CD14-positive monocyte (primary cell): ENCODE data around the gene SFT2D3. TPM values are rescaled to one million over a fixed set of nuclear protein-coding genes. Genes with fewer than 3 reads are reported as not detected.
A peak's percentile ranks its signal among the peaks of the same experiment; 100 is the strongest.

Experiments
- DNase-seq, 3 donors: peaks; one replicate each; pipeline ENCODE4 v3.0.0-alpha.2; 2011 to 2022
- H2AFZ ChIP-seq: 2 replicates; pipeline ENCODE4 v1.6.0; 2012; ENCODE audit warnings: mild to moderate bottlenecking, low read depth, low read length, inconsistent platforms; ENCODE audit not compliant: insufficient read depth, poor library complexity, severe bottlenecking
- H3K27ac ChIP-seq, 2 donors: 1 replicate in 1 of 2; 2 replicates in 1 of 2; pipeline ENCODE4 v1.5.1; 2012 to 2013; ENCODE audit warnings: low read length in 2 of 2, control low read depth in 1 of 2, inconsistent platforms in 1 of 2, low read depth in 1 of 2, mild to moderate bottlenecking in 1 of 2
- H3K27me3 ChIP-seq, 2 donors: one replicate each; pipeline versions ENCODE4 v1.6.0 to v1.6.1; 2011 to 2013; ENCODE audit warnings: low read length in 2 of 2; ENCODE audit not compliant: control insufficient read depth in 2 of 2, insufficient read depth in 2 of 2
- H3K36me3 ChIP-seq, 2 donors: replicated peaks in 1 of 2; 1 replicate in 1 of 2; 2 replicates in 1 of 2; pipeline versions ENCODE4 v1.5.1 to v1.6.1; 2012 to 2013; ENCODE audit warnings: low read length in 2 of 2, control low read depth in 1 of 2, inconsistent platforms in 1 of 2, mild to moderate bottlenecking in 1 of 2; ENCODE audit not compliant: insufficient read depth in 2 of 2, control insufficient read depth in 1 of 2
- H3K4me1 ChIP-seq, 2 donors: 1 replicate in 1 of 2; 2 replicates in 1 of 2; pipeline versions ENCODE4 v1.5.1 to v1.6.1; 2012 to 2013; ENCODE audit warnings: low read length in 2 of 2, control low read depth in 1 of 2, inconsistent platforms in 1 of 2, mild to moderate bottlenecking in 1 of 2, moderate library complexity in 1 of 2; ENCODE audit not compliant: insufficient read depth in 2 of 2, control insufficient read depth in 1 of 2
- H3K4me2 ChIP-seq: replicated peaks from 2 replicates; pipeline ENCODE3; 2012; ENCODE audit warnings: low read length, moderate library complexity, mild to moderate bottlenecking; ENCODE audit not compliant: poor library complexity, severe bottlenecking; ENCODE audit errors: extremely low read depth
- H3K4me3 ChIP-seq, 3 experiments: fragments of 200-600 bp in 1 of 3; sonication (generic) in 1 of 3; replicated peaks in 1 of 3; 1 replicate in 2 of 3; 2 replicates in 1 of 3; pipeline ENCODE4 v1.5.1; 2011 to 2013; ENCODE audit warnings: low read length in 3 of 3, mild to moderate bottlenecking in 3 of 3, control low read depth in 2 of 3, low read depth in 2 of 3, inconsistent platforms in 1 of 3, moderate library complexity in 1 of 3
- H3K79me2 ChIP-seq: 2 replicates; pipeline ENCODE4 v1.6.0; 2012; ENCODE audit warnings: mild to moderate bottlenecking, control low read depth, inconsistent platforms, low read length, moderate library complexity; ENCODE audit not compliant: insufficient read depth
- H3K9ac ChIP-seq: 2 replicates; pipeline ENCODE4 v1.6.0; 2017; ENCODE audit warnings: low read length, mild to moderate bottlenecking; ENCODE audit not compliant: insufficient read depth, poor library complexity, severe bottlenecking
- H3K9me3 ChIP-seq, 2 donors: replicated peaks in 1 of 2; 1 replicate in 1 of 2; 2 replicates in 1 of 2; pipeline versions ENCODE4 v1.5.1 to v1.6.1; 2012 to 2013; ENCODE audit warnings: low read length in 2 of 2, control low read depth in 1 of 2; ENCODE audit not compliant: control insufficient read depth in 1 of 2, insufficient read depth in 1 of 2
- H4K20me1 ChIP-seq: 2 replicates; pipeline ENCODE4 v1.6.0; 2012; ENCODE audit warnings: mild to moderate bottlenecking, low read length, control low read depth, moderate library complexity; ENCODE audit not compliant: insufficient read depth
- H3K27ac Mint-ChIP-seq, 7 donors: one replicate each; pipeline ENCODE4 v1.8.0; 2020; ENCODE audit warnings: mild to moderate bottlenecking in 7 of 7, mixed read lengths in 7 of 7, moderate library complexity in 6 of 7, inconsistent platforms in 2 of 7
- H3K27me3 Mint-ChIP-seq, 3 donors: one replicate each; pipeline ENCODE4 v1.8.0; 2021 to 2022; ENCODE audit warnings: low read depth in 3 of 3, mild to moderate bottlenecking in 3 of 3, mixed read lengths in 3 of 3, moderate library complexity in 3 of 3, inconsistent platforms in 1 of 3
- H3K36me3 Mint-ChIP-seq, 2 donors: one replicate each; pipeline ENCODE4 v1.8.0; 2020; ENCODE audit warnings: mixed read lengths in 2 of 2, inconsistent platforms in 1 of 2, mild to moderate bottlenecking in 1 of 2
- H3K4me1 Mint-ChIP-seq: one replicate; pipeline ENCODE4 v1.8.0; 2020; ENCODE audit warnings: mild to moderate bottlenecking, mixed read lengths
- H3K4me3 Mint-ChIP-seq, 2 donors: one replicate each; pipeline ENCODE4 v1.8.0; 2020; ENCODE audit warnings: mild to moderate bottlenecking in 2 of 2, mixed read lengths in 2 of 2, moderate library complexity in 1 of 2
- H3K9me3 Mint-ChIP-seq, 7 donors: one replicate each; pipeline ENCODE4 v1.8.0; 2020 to 2022; ENCODE audit warnings: mixed read lengths in 7 of 7, mild to moderate bottlenecking in 6 of 7, moderate library complexity in 6 of 7, inconsistent platforms in 2 of 7
- CTCF ChIP-seq: fragments of 200-600 bp; IDR thresholded peaks from one replicate; pipeline ENCODE4 v1.8.0; 2022; ENCODE audit warnings: antibody characterized with exemption, mild to moderate bottlenecking
- WGBS: methylation state at CpG from one replicate; pipeline ENCODE4 v1.1.5; 2013; ENCODE audit warnings: missing lambda C conversion rate; ENCODE audit not compliant: insufficient coverage; 5-methylcytosine and 5-hydroxymethylcytosine counted together
- intact Hi-C, 2 donors: fragments of 100-400 bp; cut with micrococcal nuclease; formaldehyde crosslinking; loops; one replicate each; pipeline versions ENCODE4 v1.15.0 to v1.15.1; 2023
- polyA plus RNA-seq, 3 donors: library from polyadenylated mRNA; depleted of rRNA in 1 of 3; unstranded in 2 of 3; stranded (reverse) in 1 of 3; fragments of 300-500 nt in 2 of 3; fragments of >200 nt in 1 of 3; fragmentation: Illumina TruSeq in 2 of 3; gene quantifications; 1 replicate in 2 of 3; 2 replicates in 1 of 3; pipeline ENCODE4 v1.2.3, GENCODE V29; 2012 to 2021

Gene SFT2D3
- polyA plus RNA-seq, 3 donors, result 3.8 to 4.9 TPM; not detected in 1

- intact Hi-C loops, result no loop called here
- H3K79me2 ChIP-seq, result no peaks in the 10 kb centered on the region
- no peak overlapping the region for H3K4me2 ChIP-seq
- no peak for DNase-seq
- H4K20me1 ChIP-seq, result no peaks in the 10 kb centered on the region
- no peaks in the 10 kb centered on the region for H3K36me3 ChIP-seq
- H3K4me3 Mint-ChIP-seq, result no peak overlapping the region
- H3K4me3 ChIP-seq, result no peak overlapping the region
- no peak overlapping the region for H3K27ac Mint-ChIP-seq
- peaks cover 22 to 31% (median 22%) of the 10 kb centered on the region in 3 donors for H3K27me3 Mint-ChIP-seq
- H3K9me3 Mint-ChIP-seq, result peaks cover 0 to 8% (median 0%) of the 10 kb centered on the region in 7 donors
- H3K4me1 Mint-ChIP-seq, result peaks cover 10% of the 10 kb centered on the region
- no peaks in the 10 kb centered on the region for H3K4me1 ChIP-seq
- H3K36me3 Mint-ChIP-seq, result no peaks in the 10 kb centered on the region
- no peak for TF ChIP-seq CTCF
- no peaks in the 10 kb centered on the region for H3K9me3 ChIP-seq
- H3K9ac ChIP-seq, result no peak overlapping the region
- no peak overlapping the region for H2AFZ ChIP-seq
- no peak overlapping the region for H3K27ac ChIP-seq
- peaks cover 0 to 17% of the 10 kb centered on the region in 2 donors for H3K27me3 ChIP-seq
Measured at GRCh38 chr2:127683056-127683455, 18.2 kb upstream of the SFT2D3 start.

- Mint-ChIP-seq H3K36me3 (no peaks in the 10 kb centered on the region), H3K4me1 (peaks cover 10% of the 10 kb centered on the region), H3K9me3 (peaks cover 0 to 11% (median 5%) of the 10 kb centered on the region in 7 donors), H3K27ac (peak overlapping the region in 1 of 7 donors; percentile 31), H3K4me3 (no peak overlapping the region), H3K27me3 (peaks cover 19 to 24% (median 19%) of the 10 kb centered on the region in 3 donors)
- H3K4me1 ChIP-seq, result no peaks in the 10 kb centered on the region
- 90% methylated on average over 7 of the region's 15 CpGs for WGBS
- H3K4me3 ChIP-seq, result no peak overlapping the region
- no peaks in the 10 kb centered on the region for H4K20me1 ChIP-seq
- H3K27ac ChIP-seq, result no peak overlapping the region
- H3K9me3 ChIP-seq, result peaks cover 1 to 3% of the 10 kb centered on the region in 2 donors
- no peak overlapping the region for H3K4me2 ChIP-seq
- intact Hi-C loops, result no loop called here
- DNase-seq, result no peak
- no peaks in the 10 kb centered on the region for H3K79me2 ChIP-seq
- no peak overlapping the region for H2AFZ ChIP-seq
- no peak for TF ChIP-seq CTCF
- H3K36me3 ChIP-seq, result no peaks in the 10 kb centered on the region
- H3K27me3 ChIP-seq, result peaks cover 0 to 13% of the 10 kb centered on the region in 2 donors
- no peak overlapping the region for H3K9ac ChIP-seq
Measured at GRCh38 chr2:127683757-127684156, 17.5 kb upstream of the SFT2D3 start.
